K562 (cell line): ENCODE measurements around the gene PARD3B. TPM values are rescaled to one million over a fixed set of nuclear protein-coding genes. Genes with fewer than 3 reads are reported as not detected.

Source experiments
- ATAC-seq: fragments of 200-7000 bp; cut with Tn5 transposase; 3 replicates; pipeline ENCODE4 v1.9.1; 2020; ENCODE audit warnings: moderate library complexity
- BruUV-seq: library from RNA; stranded (reverse); fragments of 400-500 nt; replicated peaks from 2 replicates; lab custom pipeline; 2021; lab: Mats Ljungman, UMichigan
- CTCF ChIA-PET: fragments of 300-600 bp; formaldehyde crosslinking; extraction: SDS; loops from one replicate; lab custom pipeline; 2021; ENCODE audit warnings: low intra/inter-chr PET ratio; lab: Yijun Ruan, JAX
- POLR2A ChIA-PET: fragments of 300-600, 350-650 bp; sonication (Branson Sonifier 250); formaldehyde crosslinking; extraction: SDS; loops from one replicate; lab custom pipeline; 2021; ENCODE audit warnings: antibody characterized with exemption, inconsistent platforms; lab: Yijun Ruan, JAX
- DNase-seq, 4 experiments: peaks; one replicate each; pipeline versions ENCODE4 v3.0.0 to v3.0.0-alpha.2; 2011 to 2018; ENCODE audit warnings: low spot score in 3 of 4, mixed read lengths in 3 of 4; ENCODE audit errors: extremely low read depth in 1 of 4
- FAIRE-seq: peaks from 2 replicates; lab custom pipeline; 2011; peaks lifted over from hg19 to GRCh38; lab: Jason Lieb, UNC
- H2AFZ ChIP-seq: 2 replicates; pipeline ENCODE4 v1.6.0; 2011; ENCODE audit warnings: low read depth, low read length, control low read depth, inconsistent platforms
- H3K27ac ChIP-seq: fragments of 200-600 bp; 3 replicates; pipeline ENCODE4 v1.8.0; 2011; ENCODE audit warnings: low read depth, mild to moderate bottlenecking, control low read depth, inconsistent platforms, low read length, moderate library complexity, mixed read lengths; ENCODE audit errors: extremely low read depth
- H3K27me3 ChIP-seq, 2 experiments: fragments of 300-600 bp in 1 of 2; 2 replicates in 1 of 2; 3 replicates in 1 of 2; pipeline versions ENCODE4 v1.6.0 to v1.8.0; 2011; ENCODE audit warnings: inconsistent platforms in 2 of 2, low read length in 2 of 2, mild to moderate bottlenecking in 1 of 2, mixed read lengths in 1 of 2, moderate library complexity in 1 of 2; ENCODE audit not compliant: control insufficient read depth in 2 of 2, insufficient read depth in 2 of 2
- H3K36me3 ChIP-seq: fragments of 300-600 bp; 3 replicates; pipeline ENCODE4 v1.8.0; 2011; ENCODE audit warnings: mild to moderate bottlenecking, low read length, inconsistent platforms; ENCODE audit not compliant: control insufficient read depth, insufficient read depth
- H3K4me1 ChIP-seq, 2 experiments: fragments of 200-600 bp in 1 of 2; replicated peaks in 1 of 2; 2 replicates in 1 of 2; 3 replicates in 1 of 2; pipeline versions ENCODE4 v1.5.1 to v1.8.0; 2011; ENCODE audit warnings: inconsistent platforms in 2 of 2, low read length in 2 of 2, mild to moderate bottlenecking in 1 of 2, mixed read lengths in 1 of 2, moderate library complexity in 1 of 2; ENCODE audit not compliant: control insufficient read depth in 2 of 2, insufficient read depth in 2 of 2
- H3K4me2 ChIP-seq: 2 replicates; pipeline ENCODE4 v1.6.1; 2011; ENCODE audit warnings: low read length, control low read depth, inconsistent platforms, mixed read lengths; ENCODE audit not compliant: insufficient read depth
- H3K4me3 ChIP-seq: fragments of 200-600 bp; sonication (generic), shearing (Covaris generic); 2 replicates; pipeline ENCODE4 v1.5.1; 2016; ENCODE audit warnings: control low read depth, inconsistent platforms
- H3K79me2 ChIP-seq: fragments of 200-600 bp; 3 replicates; pipeline ENCODE4 v1.8.0; 2011; ENCODE audit warnings: low read length, inconsistent platforms; ENCODE audit not compliant: control insufficient read depth, insufficient read depth
- H3K9ac ChIP-seq, 2 experiments: 2 replicates each; pipeline versions ENCODE4 v1.6.0 to v1.6.1; 2011; ENCODE audit warnings: low read depth in 2 of 2, low read length in 2 of 2, control low read depth in 1 of 2, inconsistent platforms in 1 of 2, mild to moderate bottlenecking in 1 of 2, mixed read lengths in 1 of 2; ENCODE audit not compliant: insufficient read depth in 1 of 2
- H3K9me1 ChIP-seq: one replicate; pipeline ENCODE4 v1.6.0; 2011; ENCODE audit warnings: inconsistent platforms, mild to moderate bottlenecking, low read length, moderate library complexity; ENCODE audit not compliant: control insufficient read depth, insufficient read depth
- H3K9me3 ChIP-seq: replicated peaks from 2 replicates; pipeline ENCODE4 v1.5.1; 2011; ENCODE audit warnings: low read depth, low read length, inconsistent platforms; ENCODE audit not compliant: control insufficient read depth, insufficient read depth
- H4K20me1 ChIP-seq: replicated peaks from 2 replicates; pipeline ENCODE4 v1.6.1; 2011; ENCODE audit warnings: low read length, inconsistent platforms, mixed read lengths; ENCODE audit not compliant: control insufficient read depth, insufficient read depth
- ARID2 ChIP-seq: fragments of 450-650 bp; IDR thresholded peaks from 2 replicates; pipeline ENCODE4 v1.6.1; 2017; ENCODE audit warnings: antibody characterized with exemption, mild to moderate bottlenecking
- CBX5 ChIP-seq: IDR thresholded peaks from 2 replicates; pipeline ENCODE4 v1.6.1; 2014; ENCODE audit warnings: low read depth, borderline replicate concordance
- DIDO1 ChIP-seq: fragments of 450-650 bp; IDR thresholded peaks from 2 replicates; pipeline ENCODE4 v1.6.1; 2016; ENCODE audit warnings: low read depth, missing biosample characterization, missing genetic modification characterization
- GABPA ChIP-seq: fragments of 200-800 bp; sonication (Bioruptor generic); conservative IDR thresholded peaks from 2 replicates; pipeline ENCODE4 v1.6.1; 2016; ENCODE audit warnings: low read depth, missing genetic modification characterization, missing compliant biosample characterization
- IFI16 ChIP-seq: fragments of 250-450 bp; sonication (Bioruptor Pico); IDR thresholded peaks from 2 replicates; pipeline ENCODE4 v2.1.2; 2022; ENCODE audit warnings: mild to moderate bottlenecking, inconsistent platforms
- KLF10 ChIP-seq: fragments of 250-450 bp; sonication (Bioruptor Pico); IDR thresholded peaks from 2 replicates; pipeline ENCODE4 v1.6.1; 2021; ENCODE audit warnings: matching md5 sums
- MYC ChIP-seq, 2 experiments: fragments of 250-450 bp in 1 of 2; sonication (Bioruptor Pico) in 1 of 2; IDR thresholded peaks; 2 replicates each; pipeline versions ENCODE4 v1.5.1 to v1.6.1; 2012 to 2021; ENCODE audit warnings: low read depth in 2 of 2, borderline replicate concordance in 1 of 2, improper control_type of control experiment in 1 of 2, low read length in 1 of 2, mild to moderate bottlenecking in 1 of 2, moderate library complexity in 1 of 2
- NFATC3 ChIP-seq: fragments of 450-650 bp; IDR thresholded peaks from 2 replicates; pipeline ENCODE4 v1.6.1; 2017; ENCODE audit warnings: mild to moderate bottlenecking
- NFIX ChIP-seq: fragments of 250-450 bp; sonication (Bioruptor Pico); IDR thresholded peaks from 2 replicates; pipeline ENCODE4 v1.4.0; 2020; ENCODE audit warnings: low read depth, mild to moderate bottlenecking, moderate library complexity
- PRPF4 ChIP-seq: fragments of 200-400 bp; formaldehyde crosslinking; IDR thresholded peaks from one replicate; pipeline ENCODE4 v1.6.1; 2017; ENCODE audit warnings: low read length, low read depth, mild to moderate bottlenecking; ENCODE audit not compliant: insufficient read depth, poor library complexity, severe bottlenecking
- SMAD2 ChIP-seq: fragments of 150-350 bp; IDR thresholded peaks from 2 replicates; pipeline ENCODE4 v1.6.1; 2014; ENCODE audit warnings: low read depth, mild to moderate bottlenecking, low read length
- SMAD3 ChIP-seq: fragments of 450-650 bp; formaldehyde crosslinking; conservative IDR thresholded peaks from 2 replicates; pipeline ENCODE4 v1.4.0; 2020; ENCODE audit warnings: mild to moderate bottlenecking
- TAF15 ChIP-seq: fragments of 200-400 bp; formaldehyde crosslinking; IDR thresholded peaks from 2 replicates; pipeline ENCODE4 v1.6.1; 2017; ENCODE audit warnings: mild to moderate bottlenecking, low read depth, low read length, moderate library complexity
- TCF7 ChIP-seq: sonication (generic); IDR thresholded peaks from 2 replicates; pipeline ENCODE4 v1.6.1; 2016; ENCODE audit warnings: antibody characterized with exemption, borderline replicate concordance
- ZNF644 ChIP-seq: fragments of 200-800 bp; sonication (Bioruptor generic); IDR thresholded peaks from 2 replicates; pipeline ENCODE4 v1.6.1; 2016; ENCODE audit warnings: low read depth, missing genetic modification characterization, missing compliant biosample characterization
- WGBS: fragments of 100-300 bp; shearing (Covaris generic); methylation state at CpG from one replicate; pipeline ENCODE4 v1.1.6; 2016; ENCODE audit warnings: low coverage, mixed read lengths; ENCODE audit not compliant: insufficient coverage; ENCODE audit errors: missing lambda C conversion rate; 5-methylcytosine and 5-hydroxymethylcytosine counted together
- in situ Hi-C: fragments of 300-500 bp; cut with MboI; formaldehyde crosslinking; loops from 4 replicates; pipeline ENCODE4 v1.15.0; 2018; ENCODE audit warnings: inconsistent platforms, mixed read lengths
- intact Hi-C: fragments of 100-400 bp; cut with micrococcal nuclease; formaldehyde crosslinking; loops from 2 replicates; pipeline ENCODE4 v1.14.2; 2022
- polyA plus RNA-seq, 8 experiments: library from polyadenylated mRNA; depleted of rRNA in 4 of 8; stranded (reverse) in 5 of 8; unstranded in 3 of 8; fragments of >200 nt; fragmentation: Nextera tagmentation in 2 of 8; fragmentation: Illumina TruSeq in 1 of 8; extraction: Ambion mirVana in 2 of 8; extraction: Trizol in 1 of 8; gene quantifications; 2 replicates each; pipeline versions ENCODE4 v1.2.1 to v1.2.3, GENCODE V29; 2011 to 2014; ENCODE audit warnings: inconsistent platforms in 1 of 8, missing spikeins in 1 of 8
- total RNA-seq, 7 experiments: library from RNA; depleted of rRNA in 6 of 7; stranded (reverse); fragments of >200 nt in 6 of 7; fragmentation: Illumina TruSeq in 2 of 7; extraction: Trizol in 2 of 7; gene quantifications; 2 replicates each; pipeline versions ENCODE4 v1.2.1 to v1.2.3, GENCODE V29; 2011 to 2021; ENCODE audit warnings: low replicate concordance in 1 of 7
- TF ChIP-seq, protein P1 (sequence below): fragments of 450-650 bp; IDR thresholded peaks from 2 replicates; pipeline ENCODE4 v1.6.1; 2016
- TF ChIP-seq, protein P2 (sequence below): fragments of 250-450 bp; sonication (Bioruptor Pico); IDR thresholded peaks from 2 replicates; pipeline ENCODE4 v1.5.0; 2021
- TF ChIP-seq, protein P3 (sequence below): fragments of 250-450 bp; sonication (Bioruptor Pico); IDR thresholded peaks from 2 replicates; pipeline ENCODE4 v1.4.0; 2020; ENCODE audit warnings: mild to moderate bottlenecking
- TF ChIP-seq, protein P4 (sequence below): fragments of 450-650 bp; IDR thresholded peaks from 2 replicates; pipeline ENCODE4 v1.6.1; 2017; ENCODE audit warnings: mild to moderate bottlenecking, moderate library complexity

Gene PARD3B
- total and polyA plus RNA-seq, 9 of the 15 experiments (the other 6 are each of a cell fraction or from before 2014, with no cell fraction given), result 0.15 to 3.0 (median 1.1) TPM

DNA sequence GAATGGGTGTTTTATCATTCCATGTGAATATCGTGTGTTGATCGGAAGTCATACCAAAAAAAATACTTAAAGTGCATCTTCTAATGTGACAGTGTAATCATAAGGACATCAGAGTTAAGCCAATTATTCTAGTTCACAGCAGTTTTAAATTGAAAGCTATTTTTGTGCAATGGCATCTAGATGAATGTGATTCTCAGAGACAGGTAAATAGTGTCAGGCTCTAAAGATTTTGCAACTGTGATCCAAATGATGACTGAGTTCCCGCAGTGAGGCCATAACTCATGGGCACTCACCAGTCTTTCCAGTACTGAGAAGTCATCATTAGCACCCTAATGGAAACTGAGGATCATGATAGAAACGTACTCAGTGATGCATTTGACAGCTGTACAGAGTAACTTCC lies 542.6 kb downstream of the PARD3B start:
- no peaks in the 10 kb centered on the region for H3K36me3 ChIP-seq
- no peaks in the 10 kb centered on the region; a peak in 1 of 5 replicates for H3K4me1 ChIP-seq
- intact Hi-C loops, result no loop called here
- POLR2A ChIA-PET, result no interaction called here
- H3K4me3 ChIP-seq, result no peak overlapping the region
- H3K27me3 ChIP-seq, result no peaks in the 10 kb centered on the region
- WGBS, result 46% methylated on average over 4 of the region's 4 CpGs
- no peak overlapping the region for H2AFZ ChIP-seq
- BruUV-seq, result no TSS peak
- in situ Hi-C loops, result no loop called here
- H3K79me2 ChIP-seq, result no peaks in the 10 kb centered on the region
- H3K9me3 ChIP-seq, result no peaks in the 10 kb centered on the region
- no peak overlapping the region for H3K4me2 ChIP-seq
- ATAC-seq (no peak), DNase-seq (no peak), FAIRE-seq (no peak)
- H4K20me1 ChIP-seq, result no peaks in the 10 kb centered on the region
- no peak for TF ChIP-seq SMAD3 (CRISPR knock-in tag)
- TF ChIP-seq NFATC3, result no peak
- TF ChIP-seq ARID2, result no peak
- no peak for TF ChIP-seq PRPF4
- no peak for TF ChIP-seq TAF15
- TF ChIP-seq CBX5, result no peak
- TF ChIP-seq SMAD2, result no peak
- TF ChIP-seq, protein P1, sequence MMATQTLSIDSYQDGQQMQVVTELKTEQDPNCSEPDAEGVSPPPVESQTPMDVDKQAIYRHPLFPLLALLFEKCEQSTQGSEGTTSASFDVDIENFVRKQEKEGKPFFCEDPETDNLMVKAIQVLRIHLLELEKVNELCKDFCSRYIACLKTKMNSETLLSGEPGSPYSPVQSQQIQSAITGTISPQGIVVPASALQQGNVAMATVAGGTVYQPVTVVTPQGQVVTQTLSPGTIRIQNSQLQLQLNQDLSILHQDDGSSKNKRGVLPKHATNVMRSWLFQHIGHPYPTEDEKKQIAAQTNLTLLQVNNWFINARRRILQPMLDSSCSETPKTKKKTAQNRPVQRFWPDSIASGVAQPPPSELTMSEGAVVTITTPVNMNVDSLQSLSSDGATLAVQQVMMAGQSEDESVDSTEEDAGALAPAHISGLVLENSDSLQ, result no peak
- no peak for TF ChIP-seq KLF10 (CRISPR knock-in tag)
- no peak for TF ChIP-seq MYC (IDR thresholded peaks at IDR 0.05; ENCODE audit: low read depth, low read length)
- no peak for TF ChIP-seq MYC (CRISPR knock-in tag; IDR thresholded peaks at IDR 0.05; ENCODE audit: borderline replicate concordance, low read depth)
- TF ChIP-seq, protein P2, sequence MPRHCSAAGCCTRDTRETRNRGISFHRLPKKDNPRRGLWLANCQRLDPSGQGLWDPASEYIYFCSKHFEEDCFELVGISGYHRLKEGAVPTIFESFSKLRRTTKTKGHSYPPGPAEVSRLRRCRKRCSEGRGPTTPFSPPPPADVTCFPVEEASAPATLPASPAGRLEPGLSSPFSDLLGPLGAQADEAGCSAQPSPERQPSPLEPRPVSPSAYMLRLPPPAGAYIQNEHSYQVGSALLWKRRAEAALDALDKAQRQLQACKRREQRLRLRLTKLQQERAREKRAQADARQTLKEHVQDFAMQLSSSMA (CRISPR knock-in tag), result no peak
- TF ChIP-seq, protein P3, sequence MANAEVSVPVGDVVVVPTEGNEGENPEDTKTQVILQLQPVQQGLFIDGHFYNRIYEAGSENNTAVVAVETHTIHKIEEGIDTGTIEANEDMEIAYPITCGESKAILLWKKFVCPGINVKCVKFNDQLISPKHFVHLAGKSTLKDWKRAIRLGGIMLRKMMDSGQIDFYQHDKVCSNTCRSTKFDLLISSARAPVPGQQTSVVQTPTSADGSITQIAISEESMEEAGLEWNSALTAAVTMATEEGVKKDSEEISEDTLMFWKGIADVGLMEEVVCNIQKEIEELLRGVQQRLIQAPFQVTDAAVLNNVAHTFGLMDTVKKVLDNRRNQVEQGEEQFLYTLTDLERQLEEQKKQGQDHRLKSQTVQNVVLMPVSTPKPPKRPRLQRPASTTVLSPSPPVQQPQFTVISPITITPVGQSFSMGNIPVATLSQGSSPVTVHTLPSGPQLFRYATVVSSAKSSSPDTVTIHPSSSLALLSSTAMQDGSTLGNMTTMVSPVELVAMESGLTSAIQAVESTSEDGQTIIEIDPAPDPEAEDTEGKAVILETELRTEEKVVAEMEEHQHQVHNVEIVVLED (CRISPR knock-in tag), result no peak
- no peak for TF ChIP-seq GABPA (tag)
- TF ChIP-seq TCF7, result no peak
- no peak for TF ChIP-seq IFI16
- TF ChIP-seq ZNF644 (tag), result no peak
- no peak for TF ChIP-seq DIDO1 (tag)
- TF ChIP-seq, protein P4, sequence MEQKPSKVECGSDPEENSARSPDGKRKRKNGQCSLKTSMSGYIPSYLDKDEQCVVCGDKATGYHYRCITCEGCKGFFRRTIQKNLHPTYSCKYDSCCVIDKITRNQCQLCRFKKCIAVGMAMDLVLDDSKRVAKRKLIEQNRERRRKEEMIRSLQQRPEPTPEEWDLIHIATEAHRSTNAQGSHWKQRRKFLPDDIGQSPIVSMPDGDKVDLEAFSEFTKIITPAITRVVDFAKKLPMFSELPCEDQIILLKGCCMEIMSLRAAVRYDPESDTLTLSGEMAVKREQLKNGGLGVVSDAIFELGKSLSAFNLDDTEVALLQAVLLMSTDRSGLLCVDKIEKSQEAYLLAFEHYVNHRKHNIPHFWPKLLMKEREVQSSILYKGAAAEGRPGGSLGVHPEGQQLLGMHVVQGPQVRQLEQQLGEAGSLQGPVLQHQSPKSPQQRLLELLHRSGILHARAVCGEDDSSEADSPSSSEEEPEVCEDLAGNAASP, result no peak
- no peak for TF ChIP-seq NFIX (CRISPR knock-in tag)
- H3K9ac ChIP-seq, result no peak overlapping the region
- no peak overlapping the region for H3K27ac ChIP-seq
- H3K9me1 ChIP-seq, result no peaks in the 10 kb centered on the region
- CTCF ChIA-PET, result no interaction called here
